Measurements from ENCODE around the gene PACRG. TPM values are rescaled to one million over a fixed set of nuclear protein-coding genes. Genes with fewer than 3 reads are reported as not detected.

Gene PACRG
- total RNA-seq, 2 experiments from 2014 or later = 0.66 to 0.81 TPM

DNA sequence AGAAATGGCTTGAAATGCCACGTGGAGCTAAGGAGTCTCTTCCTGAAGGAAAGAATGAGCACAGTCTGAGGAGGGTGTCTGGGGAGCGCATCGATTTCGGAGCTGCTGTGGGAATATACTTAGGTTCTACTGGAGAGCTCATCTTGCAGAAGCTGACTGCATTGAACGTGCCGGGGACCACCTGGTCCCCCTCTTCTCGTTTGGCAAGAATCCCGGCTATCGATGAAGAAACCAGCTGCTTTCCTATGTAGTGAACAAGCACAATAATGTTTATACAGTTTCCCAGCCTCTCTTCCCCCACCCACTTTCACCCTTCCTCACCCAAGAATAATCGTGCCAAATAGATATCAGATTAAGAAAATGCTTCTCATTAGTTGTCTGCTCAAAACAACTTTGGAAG, 242.5 kb downstream of the PACRG start:
- Histone ChIP-seq H3K27ac (ENCODE audit: low read depth in 1 of 2, low read length in 2 of 2) (no peak overlapping the region), H3K4me3 (ENCODE audit: low read length) (no peak overlapping the region), H3K27me3 (ENCODE audit: control insufficient read depth in 1 of 2, insufficient read depth in 2 of 2, low read length in 2 of 2) (no peaks in the 10 kb centered on the region), H3K4me1 (ENCODE audit: insufficient read depth, low read length) (no peaks in the 10 kb centered on the region), H3K36me3 (ENCODE audit: insufficient read depth, low read length) (no peaks in the 10 kb centered on the region), H3K9me3 (ENCODE audit: control insufficient read depth in 1 of 2, insufficient read depth in 1 of 2, low read length in 2 of 2) (peaks cover 0 to 5% of the 10 kb centered on the region in 2 experiments)
- no peak for DNase-seq
- Mint-ChIP-seq H3K4me3 (no peak overlapping the region), H3K9me3 (peaks cover 17% of the 10 kb centered on the region), H3K36me3 (ENCODE audit: low read depth) (no peaks in the 10 kb centered on the region), H3K4me1 (ENCODE audit: low read depth) (no peaks in the 10 kb centered on the region), H3K27me3 (no peaks in the 10 kb centered on the region), H3K27ac (no peak overlapping the region)
- intact Hi-C loops (cut with DNase I, micrococcal nuclease) = no loop called here
- CTCF ChIA-PET = interaction anchor here (1.4 kb wide), 1 partner anchor 18 kb away, joined by 3 read pairs; no protein-coding TSS in a partner anchor
- ATAC-seq (ENCODE audit: poor library complexity) = no peak
- POLR2A ChIA-PET = no interaction called here
- TF ChIP-seq, protein P1, sequence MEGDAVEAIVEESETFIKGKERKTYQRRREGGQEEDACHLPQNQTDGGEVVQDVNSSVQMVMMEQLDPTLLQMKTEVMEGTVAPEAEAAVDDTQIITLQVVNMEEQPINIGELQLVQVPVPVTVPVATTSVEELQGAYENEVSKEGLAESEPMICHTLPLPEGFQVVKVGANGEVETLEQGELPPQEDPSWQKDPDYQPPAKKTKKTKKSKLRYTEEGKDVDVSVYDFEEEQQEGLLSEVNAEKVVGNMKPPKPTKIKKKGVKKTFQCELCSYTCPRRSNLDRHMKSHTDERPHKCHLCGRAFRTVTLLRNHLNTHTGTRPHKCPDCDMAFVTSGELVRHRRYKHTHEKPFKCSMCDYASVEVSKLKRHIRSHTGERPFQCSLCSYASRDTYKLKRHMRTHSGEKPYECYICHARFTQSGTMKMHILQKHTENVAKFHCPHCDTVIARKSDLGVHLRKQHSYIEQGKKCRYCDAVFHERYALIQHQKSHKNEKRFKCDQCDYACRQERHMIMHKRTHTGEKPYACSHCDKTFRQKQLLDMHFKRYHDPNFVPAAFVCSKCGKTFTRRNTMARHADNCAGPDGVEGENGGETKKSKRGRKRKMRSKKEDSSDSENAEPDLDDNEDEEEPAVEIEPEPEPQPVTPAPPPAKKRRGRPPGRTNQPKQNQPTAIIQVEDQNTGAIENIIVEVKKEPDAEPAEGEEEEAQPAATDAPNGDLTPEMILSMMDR (IDR thresholded peaks at IDR 0.05) = no peak

DNA sequence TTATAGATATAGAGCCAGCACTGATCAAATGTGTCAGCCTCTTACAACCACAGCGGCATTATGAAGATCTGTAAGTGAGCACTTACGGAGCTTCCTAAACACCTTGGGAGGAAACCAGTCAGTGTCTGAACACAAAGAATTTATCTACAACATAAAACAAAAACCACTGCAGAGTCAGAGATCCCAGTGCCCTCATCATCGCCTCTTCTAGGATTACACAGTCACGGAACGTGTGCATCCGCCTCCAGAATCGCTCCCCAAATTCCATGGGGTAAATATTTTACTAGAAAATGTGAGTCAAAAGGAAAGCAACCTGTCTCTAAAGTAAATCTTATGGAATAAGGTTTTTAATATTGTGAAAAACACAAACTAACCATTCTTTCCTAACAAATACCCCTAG, 243.6 kb downstream of the PACRG start:
- Mint-ChIP-seq H3K27ac (no peak overlapping the region), H3K4me3 (no peak overlapping the region), H3K27me3 (no peaks in the 10 kb centered on the region), H3K4me1 (ENCODE audit: low read depth) (no peaks in the 10 kb centered on the region), H3K9me3 (peaks cover 18% of the 10 kb centered on the region), H3K36me3 (ENCODE audit: low read depth) (no peaks in the 10 kb centered on the region)
- DNase-seq (no peak), ATAC-seq (ENCODE audit: poor library complexity) (no peak)
- ChIA-PET CTCF (interaction anchor here (1.4 kb wide), 1 partner anchor 19 kb away, joined by 3 read pairs; no protein-coding TSS in a partner anchor), POLR2A (no interaction called here)
- no peak overlapping the region for H3K4me3 ChIP-seq (ENCODE audit: low read length)
- intact Hi-C loops (cut with DNase I, micrococcal nuclease) = no loop called here
- no peaks in the 10 kb centered on the region for H3K27me3 ChIP-seq (ENCODE audit: control insufficient read depth in 1 of 2, insufficient read depth in 2 of 2, low read length in 2 of 2)
- H3K27ac ChIP-seq (ENCODE audit: low read depth in 1 of 2, low read length in 2 of 2) = no peak overlapping the region
- no peaks in the 10 kb centered on the region for H3K36me3 ChIP-seq (ENCODE audit: insufficient read depth, low read length)
- no peaks in the 10 kb centered on the region for H3K4me1 ChIP-seq (ENCODE audit: insufficient read depth, low read length)
- peaks cover 0 to 5% of the 10 kb centered on the region in 2 experiments for H3K9me3 ChIP-seq (ENCODE audit: control insufficient read depth in 1 of 2, insufficient read depth in 1 of 2, low read length in 2 of 2)
- TF ChIP-seq, protein P1 (IDR thresholded peaks at IDR 0.05) = no peak

DNA sequence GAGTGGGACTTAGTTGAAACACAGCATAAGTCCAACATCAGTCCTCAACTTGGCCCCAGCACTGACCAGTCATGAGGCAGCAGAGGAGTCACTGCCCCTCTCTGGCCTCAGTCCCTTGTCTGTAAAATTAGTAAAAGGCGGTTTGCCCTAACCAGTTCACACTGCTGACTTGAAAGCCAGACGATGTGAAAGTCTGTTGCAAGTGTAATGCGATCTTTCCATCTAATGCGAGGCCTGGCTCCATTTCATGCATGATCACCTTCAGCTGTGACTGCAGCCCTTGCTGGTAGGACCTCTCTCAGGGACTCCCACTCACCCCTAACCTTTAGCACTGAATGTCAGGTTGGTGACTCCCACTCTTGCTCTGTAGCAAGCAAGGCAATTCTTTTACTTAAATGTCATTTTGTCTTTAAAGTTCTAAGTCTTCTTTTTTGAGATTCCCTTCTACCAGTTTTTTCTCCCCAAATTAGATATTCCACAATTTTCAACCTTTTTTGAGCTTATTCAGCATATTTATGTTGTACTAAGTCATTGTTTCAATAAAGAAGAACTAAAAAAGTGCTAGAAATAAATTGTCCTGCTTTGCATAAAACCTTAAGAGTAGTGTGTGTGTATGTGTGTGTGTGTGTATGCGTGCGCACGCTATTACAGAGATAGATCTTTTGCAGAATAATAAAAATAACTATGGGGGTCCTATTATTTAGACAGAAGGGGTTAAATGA, 245.5 kb downstream of the PACRG start:
- DNase-seq (no peak), ATAC-seq (ENCODE audit: poor library complexity) (no peak)
- Mint-ChIP-seq H3K4me3 (no peak overlapping the region), H3K27ac (no peak overlapping the region), H3K9me3 (peaks cover 18% of the 10 kb centered on the region), H3K27me3 (no peaks in the 10 kb centered on the region), H3K36me3 (ENCODE audit: low read depth) (no peaks in the 10 kb centered on the region), H3K4me1 (ENCODE audit: low read depth) (no peaks in the 10 kb centered on the region)
- ChIA-PET CTCF (no interaction called here), POLR2A (no interaction called here)
- H3K4me1 ChIP-seq (ENCODE audit: insufficient read depth, low read length) = no peaks in the 10 kb centered on the region
- TF ChIP-seq, protein P1 (IDR thresholded peaks at IDR 0.05) = no peak
- no peak overlapping the region for H3K27ac ChIP-seq (ENCODE audit: low read depth in 1 of 2, low read length in 2 of 2)
- H3K27me3 ChIP-seq (ENCODE audit: control insufficient read depth in 1 of 2, insufficient read depth in 2 of 2, low read length in 2 of 2) = no peaks in the 10 kb centered on the region
- intact Hi-C loops (cut with DNase I, micrococcal nuclease) = no loop called here
- peaks cover 0 to 5% of the 10 kb centered on the region in 2 experiments for H3K9me3 ChIP-seq (ENCODE audit: control insufficient read depth in 1 of 2, insufficient read depth in 1 of 2, low read length in 2 of 2)
- H3K4me3 ChIP-seq (ENCODE audit: low read length) = no peak overlapping the region
- H3K36me3 ChIP-seq (ENCODE audit: insufficient read depth, low read length) = no peaks in the 10 kb centered on the region
